ENCODE results near the gene SP110. TPM values are rescaled to one million over a fixed set of nuclear protein-coding genes. Genes with fewer than 3 reads are reported as not detected.

SP110 gene
- polyA plus RNA-seq, 1 donor, result 16.5 TPM

DNA sequence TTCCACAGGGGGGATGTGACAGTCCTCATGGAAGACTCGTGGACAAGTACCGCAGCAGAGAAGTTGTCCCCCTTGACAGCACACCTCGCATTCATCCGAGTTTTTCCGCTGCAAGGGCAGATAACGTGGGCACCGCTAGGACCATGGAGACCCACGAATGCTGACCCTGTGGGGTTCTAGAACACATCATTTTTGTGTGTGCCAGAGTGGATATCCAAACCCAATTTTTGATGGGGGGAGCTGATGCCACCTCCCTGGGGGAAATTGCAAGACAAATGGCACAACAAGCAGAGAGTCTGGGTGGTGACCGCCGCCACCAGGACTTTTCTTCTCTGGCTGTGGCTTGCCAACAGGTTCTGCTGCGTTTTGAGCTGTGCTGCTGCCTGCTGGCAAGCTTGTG, 46.9 kb downstream of the SP110 start:
- H3K4me1 ChIP-seq (ENCODE audit: control insufficient read depth, insufficient read depth, low read length), result no peaks in the 10 kb centered on the region
- whole genome bisulfite sequencing (ENCODE audit: insufficient coverage, low lambda C conversion rate), result no CpG with 5 or more reads among the region's 11 CpGs
- DNase-seq, result no peak
- H3K27ac ChIP-seq (ENCODE audit: low read length), result no peak overlapping the region
- H3K36me3 ChIP-seq (ENCODE audit: control insufficient read depth, insufficient read depth, low read length), result peaks cover 16% of the 10 kb centered on the region
- no peak overlapping the region for H3K4me3 ChIP-seq (ENCODE audit: low read length)
- no peaks in the 10 kb centered on the region for H3K9me3 ChIP-seq (ENCODE audit: control insufficient read depth, low read depth, low read length)
- H3K27me3 ChIP-seq (ENCODE audit: control insufficient read depth, insufficient read depth, low read length), result no peaks in the 10 kb centered on the region

DNA sequence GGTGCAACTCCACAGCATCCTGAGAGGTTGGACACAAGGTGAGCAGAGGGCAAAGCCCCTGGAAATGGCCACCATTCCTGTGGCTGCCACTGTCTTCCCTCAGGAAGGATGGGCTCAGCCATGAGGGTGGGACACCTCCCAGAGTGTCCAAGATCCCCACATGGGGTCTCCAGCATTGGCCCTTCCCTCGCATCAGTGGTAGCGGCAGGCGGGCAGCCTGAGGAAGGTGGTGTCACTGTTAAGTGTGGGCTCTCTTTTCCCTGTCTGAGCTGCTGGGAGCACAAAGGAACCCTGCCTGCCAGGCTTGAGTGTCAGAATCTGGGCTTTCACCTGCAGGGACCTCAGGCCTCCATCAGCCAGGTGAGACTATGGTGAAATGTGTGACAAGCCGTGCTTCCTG, 47.6 kb downstream of the SP110 start:
- peaks cover 10% of the 10 kb centered on the region for H3K36me3 ChIP-seq (ENCODE audit: control insufficient read depth, insufficient read depth, low read length)
- no peak overlapping the region for H3K27ac ChIP-seq (ENCODE audit: low read length)
- DNase-seq, result no peak
- H3K27me3 ChIP-seq (ENCODE audit: control insufficient read depth, insufficient read depth, low read length), result no peaks in the 10 kb centered on the region
- no CpG with 5 or more reads among the region's 4 CpGs for WGBS (ENCODE audit: insufficient coverage, low lambda C conversion rate)
- no peaks in the 10 kb centered on the region for H3K4me1 ChIP-seq (ENCODE audit: control insufficient read depth, insufficient read depth, low read length)
- no peak overlapping the region for H3K4me3 ChIP-seq (ENCODE audit: low read length)
- H3K9me3 ChIP-seq (ENCODE audit: control insufficient read depth, low read depth, low read length), result no peaks in the 10 kb centered on the region

DNA sequence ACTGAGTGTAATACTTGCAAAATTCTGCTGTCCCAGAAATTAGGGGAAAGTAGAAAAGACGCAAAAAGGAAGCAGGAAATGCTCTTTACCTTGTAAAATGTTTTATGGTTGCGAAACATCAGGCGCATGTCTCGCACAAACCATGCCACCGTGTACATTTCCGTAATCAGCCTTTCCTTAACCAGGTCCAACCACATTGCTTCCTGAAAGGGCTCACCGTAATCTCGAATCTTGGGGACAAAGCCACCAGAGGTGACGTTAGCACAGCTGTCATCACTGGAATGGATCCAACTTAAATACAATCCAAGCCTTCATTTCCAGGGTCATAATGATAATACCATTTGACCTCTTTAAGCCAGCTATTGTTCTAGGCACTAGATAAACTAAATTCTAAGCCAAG, 49.3 kb downstream of the SP110 start:
- no CpG with 5 or more reads among the region's 9 CpGs for WGBS (ENCODE audit: insufficient coverage, low lambda C conversion rate)
- Histone ChIP-seq H3K27ac (ENCODE audit: low read length) (no peak overlapping the region), H3K36me3 (ENCODE audit: control insufficient read depth, insufficient read depth, low read length) (peaks cover 6% of the 10 kb centered on the region), H3K9me3 (ENCODE audit: control insufficient read depth, low read depth, low read length) (no peaks in the 10 kb centered on the region), H3K27me3 (ENCODE audit: control insufficient read depth, insufficient read depth, low read length) (no peaks in the 10 kb centered on the region), H3K4me1 (ENCODE audit: control insufficient read depth, insufficient read depth, low read length) (no peaks in the 10 kb centered on the region), H3K4me3 (ENCODE audit: low read length) (no peak overlapping the region)
- peak in 1 of 2 donors; percentile 27 for DNase-seq

DNA sequence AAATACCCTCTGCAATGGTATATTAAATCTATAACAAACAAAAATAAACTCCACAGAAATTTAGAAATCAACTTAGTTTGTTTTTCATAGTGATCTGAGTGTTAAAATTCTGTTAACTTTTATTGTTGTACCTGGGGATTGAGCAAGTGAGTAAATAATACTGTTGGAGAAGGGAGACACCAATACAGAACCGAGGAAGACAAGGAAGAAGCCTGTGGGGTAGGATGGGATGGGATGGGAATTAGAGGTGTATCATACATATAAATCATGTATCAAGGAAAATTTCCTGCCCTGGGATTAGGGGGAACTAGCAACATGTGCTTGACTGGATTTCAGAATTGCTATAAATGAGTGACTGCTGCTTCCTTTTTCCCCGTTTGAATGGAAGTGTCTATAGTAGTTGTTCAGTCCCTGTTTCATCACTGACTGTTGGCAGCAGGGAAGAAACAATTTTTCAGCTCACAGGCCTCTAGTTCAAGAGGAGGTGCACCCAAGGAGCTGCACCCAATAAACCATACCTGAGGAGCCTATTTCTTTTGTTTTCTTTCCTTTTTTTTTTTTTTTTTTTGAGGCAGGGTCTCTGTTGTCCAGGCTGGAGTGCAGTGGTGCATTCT, 53.1 kb downstream of the SP110 start:
- Histone ChIP-seq H3K27ac (ENCODE audit: low read length) (no peak overlapping the region), H3K9me3 (ENCODE audit: control insufficient read depth, low read depth, low read length) (no peaks in the 10 kb centered on the region), H3K36me3 (ENCODE audit: control insufficient read depth, insufficient read depth, low read length) (no peaks in the 10 kb centered on the region), H3K4me3 (ENCODE audit: low read length) (no peak overlapping the region), H3K27me3 (ENCODE audit: control insufficient read depth, insufficient read depth, low read length) (no peaks in the 10 kb centered on the region), H3K4me1 (ENCODE audit: control insufficient read depth, insufficient read depth, low read length) (no peaks in the 10 kb centered on the region)
- DNase-seq, result no peak
- WGBS (ENCODE audit: insufficient coverage, low lambda C conversion rate), result no CpG with 5 or more reads among the region's 2 CpGs

DNA sequence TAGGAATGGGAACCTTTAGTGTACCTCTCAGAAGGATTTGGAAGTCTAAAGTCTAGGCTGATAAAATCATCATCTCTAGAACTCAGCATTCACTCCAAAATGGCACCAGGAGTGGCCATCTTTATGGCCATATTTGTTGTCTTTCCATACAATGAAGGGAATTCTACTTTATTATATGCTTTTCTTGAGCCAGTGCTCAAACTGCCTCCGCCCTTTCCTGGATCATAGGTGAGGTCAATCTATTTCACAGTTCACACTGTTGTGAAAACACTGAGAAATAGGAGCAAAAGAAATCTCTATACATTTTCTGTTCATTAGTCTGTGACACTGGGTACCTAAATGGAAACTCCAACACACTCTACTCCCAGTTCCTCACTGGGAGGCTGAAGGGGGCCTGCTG, 55.6 kb downstream of the SP110 start:
- no peak overlapping the region for H3K4me3 ChIP-seq (ENCODE audit: low read length)
- WGBS (ENCODE audit: insufficient coverage, low lambda C conversion rate), result no CpG with 5 or more reads among the region's 1 CpG
- DNase-seq, result no peak
- H3K36me3 ChIP-seq (ENCODE audit: control insufficient read depth, insufficient read depth, low read length), result no peaks in the 10 kb centered on the region
- H3K9me3 ChIP-seq (ENCODE audit: control insufficient read depth, low read depth, low read length), result no peaks in the 10 kb centered on the region
- no peaks in the 10 kb centered on the region for H3K4me1 ChIP-seq (ENCODE audit: control insufficient read depth, insufficient read depth, low read length)
- H3K27me3 ChIP-seq (ENCODE audit: control insufficient read depth, insufficient read depth, low read length), result no peaks in the 10 kb centered on the region
- no peak overlapping the region for H3K27ac ChIP-seq (ENCODE audit: low read length)

GRCh38 chr2:230162981-230163380, 56.8 kb downstream of the SP110 start:
- Histone ChIP-seq H3K36me3 (ENCODE audit: control insufficient read depth, insufficient read depth, low read length) (no peaks in the 10 kb centered on the region), H3K4me3 (ENCODE audit: low read length) (no peak overlapping the region), H3K27ac (ENCODE audit: low read length) (no peak overlapping the region), H3K4me1 (ENCODE audit: control insufficient read depth, insufficient read depth, low read length) (no peaks in the 10 kb centered on the region), H3K27me3 (ENCODE audit: control insufficient read depth, insufficient read depth, low read length) (no peaks in the 10 kb centered on the region), H3K9me3 (ENCODE audit: control insufficient read depth, low read depth, low read length) (peaks cover under 1% of the 10 kb centered on the region)
- 58% methylated on average over 2 of the region's 5 CpGs for WGBS (ENCODE audit: insufficient coverage, low lambda C conversion rate)
- no peak for DNase-seq

GRCh38 chr2:230161184-230161583, 58.6 kb downstream of the SP110 start:
- no CpG with 5 or more reads among the region's 6 CpGs for WGBS (ENCODE audit: insufficient coverage, low lambda C conversion rate)
- Histone ChIP-seq H3K4me1 (ENCODE audit: control insufficient read depth, insufficient read depth, low read length) (no peaks in the 10 kb centered on the region), H3K36me3 (ENCODE audit: control insufficient read depth, insufficient read depth, low read length) (no peaks in the 10 kb centered on the region), H3K9me3 (ENCODE audit: control insufficient read depth, low read depth, low read length) (peaks cover 3% of the 10 kb centered on the region), H3K27me3 (ENCODE audit: control insufficient read depth, insufficient read depth, low read length) (no peaks in the 10 kb centered on the region), H3K27ac (ENCODE audit: low read length) (no peak overlapping the region), H3K4me3 (ENCODE audit: low read length) (no peak overlapping the region)
- no peak for DNase-seq

DNA sequence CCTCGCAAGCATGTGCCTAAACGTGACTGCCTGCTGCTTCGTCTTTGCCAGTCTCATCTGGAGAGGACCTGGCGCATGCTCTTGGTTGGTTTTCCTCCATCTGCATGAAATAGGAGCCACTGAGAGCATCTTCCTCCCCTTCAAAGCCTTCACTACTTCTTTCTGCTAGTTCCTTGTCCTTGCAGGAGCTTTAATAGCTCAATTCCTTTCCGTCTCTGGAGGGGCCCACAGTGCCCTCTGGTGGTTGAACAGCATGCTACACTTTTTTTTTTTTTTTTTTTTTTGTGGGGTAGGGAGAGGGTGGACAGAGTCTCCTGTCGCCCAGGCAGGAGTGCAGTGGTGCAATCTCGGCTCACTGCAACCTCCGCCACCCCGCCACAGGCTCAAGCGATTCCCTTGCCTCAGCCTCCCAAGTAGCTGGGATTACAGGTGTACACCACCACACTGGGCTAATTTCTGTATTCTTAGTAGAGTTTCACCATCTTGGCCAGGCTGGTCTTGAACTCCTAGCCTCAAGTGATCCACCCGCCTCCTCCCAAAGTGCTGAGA, 59.6 kb downstream of the SP110 start:
- Histone ChIP-seq H3K27ac (ENCODE audit: low read length) (no peak overlapping the region), H3K36me3 (ENCODE audit: control insufficient read depth, insufficient read depth, low read length) (no peaks in the 10 kb centered on the region), H3K4me1 (ENCODE audit: control insufficient read depth, insufficient read depth, low read length) (no peaks in the 10 kb centered on the region), H3K27me3 (ENCODE audit: control insufficient read depth, insufficient read depth, low read length) (no peaks in the 10 kb centered on the region), H3K9me3 (ENCODE audit: control insufficient read depth, low read depth, low read length) (peaks cover 3% of the 10 kb centered on the region), H3K4me3 (ENCODE audit: low read length) (no peak overlapping the region)
- DNase-seq, result peak; percentile 22 to 30
- WGBS (ENCODE audit: insufficient coverage, low lambda C conversion rate), result no CpG with 5 or more reads among the region's 11 CpGs

GRCh38 chr2:230158468-230158867, 61.3 kb downstream of the SP110 start:
- no CpG with 5 or more reads among the region's 5 CpGs for WGBS (ENCODE audit: insufficient coverage, low lambda C conversion rate)
- no peak for DNase-seq

GRCh38 chr2:230156782-230157699, 62.7 kb downstream of the SP110 start:
- WGBS (ENCODE audit: insufficient coverage, low lambda C conversion rate), result 92% methylated on average over 2 of the region's 25 CpGs
- Histone ChIP-seq H3K9me3 (ENCODE audit: control insufficient read depth, low read depth, low read length) (peaks cover 3% of the 10 kb centered on the region), H3K27me3 (ENCODE audit: control insufficient read depth, insufficient read depth, low read length) (no peaks in the 10 kb centered on the region), H3K27ac (ENCODE audit: low read length) (no peak overlapping the region), H3K4me3 (ENCODE audit: low read length) (no peak overlapping the region), H3K4me1 (ENCODE audit: control insufficient read depth, insufficient read depth, low read length) (no peaks in the 10 kb centered on the region), H3K36me3 (ENCODE audit: control insufficient read depth, insufficient read depth, low read length) (no peaks in the 10 kb centered on the region)
- DNase-seq, result no peak

More at GRCh38 chr2:230158468-230158867, 61.3 kb downstream of the SP110 start:
- H3K36me3 ChIP-seq (ENCODE audit: control insufficient read depth, insufficient read depth, low read length), result no peaks in the 10 kb centered on the region
- H3K27me3 ChIP-seq (ENCODE audit: control insufficient read depth, insufficient read depth, low read length), result no peaks in the 10 kb centered on the region
- no peak overlapping the region for H3K4me3 ChIP-seq (ENCODE audit: low read length)
- no peaks in the 10 kb centered on the region for H3K4me1 ChIP-seq (ENCODE audit: control insufficient read depth, insufficient read depth, low read length)
- H3K9me3 ChIP-seq (ENCODE audit: control insufficient read depth, low read depth, low read length), result peaks cover 3% of the 10 kb centered on the region
- H3K27ac ChIP-seq (ENCODE audit: low read length), result no peak overlapping the region
